ENCODE measurements around the gene KDM8. TPM values are rescaled to one million over a fixed set of nuclear protein-coding genes. Genes with fewer than 3 reads are reported as not detected.

KDM8 gene
- total RNA-seq, 1 donor from 2014 or later, result 4.6 TPM

DNA sequence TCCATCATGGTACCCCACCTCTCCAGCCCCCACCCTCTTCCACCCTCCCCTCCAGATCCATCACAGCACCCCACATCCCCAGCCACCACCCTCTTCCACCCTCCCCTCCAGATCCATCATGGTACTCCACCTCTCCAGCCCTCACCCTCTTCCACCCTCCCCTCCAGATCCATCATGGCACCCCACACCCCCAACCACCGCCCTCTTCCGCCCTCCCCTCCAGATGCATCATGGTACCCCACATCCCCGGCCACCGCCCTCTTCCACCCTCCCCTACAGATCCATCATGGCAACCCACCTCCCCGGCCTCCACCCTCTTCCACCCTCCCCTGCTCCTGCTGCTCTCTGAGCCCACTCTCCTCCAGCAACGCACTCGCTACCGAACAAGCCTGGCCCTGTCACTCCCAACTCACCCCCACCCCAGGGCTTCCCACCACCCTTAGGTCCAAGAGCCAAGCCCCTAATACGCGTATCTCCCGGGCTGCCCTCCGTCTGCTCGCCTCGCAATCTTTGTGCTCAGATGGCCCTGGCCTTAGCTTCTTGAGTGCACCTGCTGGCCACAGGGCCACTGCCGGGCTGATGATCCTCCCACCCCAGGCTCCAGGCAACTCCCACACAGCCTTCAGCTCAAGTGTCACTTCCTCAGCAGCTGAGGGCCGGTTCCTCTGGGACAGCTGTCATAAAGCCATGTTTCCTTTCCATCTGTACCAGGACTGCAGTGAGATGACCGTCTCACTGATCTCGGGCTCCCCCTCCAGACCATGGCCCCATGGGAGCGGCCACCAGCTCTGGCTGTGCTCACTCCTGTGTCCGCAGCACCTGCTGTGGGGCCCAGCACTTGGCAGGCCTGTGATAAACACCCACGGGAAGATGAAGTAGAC lies 25.5 kb downstream of the KDM8 start:
- no peak for DNase-seq (ENCODE audit: extremely low read depth, low read depth, low spot score)

DNA sequence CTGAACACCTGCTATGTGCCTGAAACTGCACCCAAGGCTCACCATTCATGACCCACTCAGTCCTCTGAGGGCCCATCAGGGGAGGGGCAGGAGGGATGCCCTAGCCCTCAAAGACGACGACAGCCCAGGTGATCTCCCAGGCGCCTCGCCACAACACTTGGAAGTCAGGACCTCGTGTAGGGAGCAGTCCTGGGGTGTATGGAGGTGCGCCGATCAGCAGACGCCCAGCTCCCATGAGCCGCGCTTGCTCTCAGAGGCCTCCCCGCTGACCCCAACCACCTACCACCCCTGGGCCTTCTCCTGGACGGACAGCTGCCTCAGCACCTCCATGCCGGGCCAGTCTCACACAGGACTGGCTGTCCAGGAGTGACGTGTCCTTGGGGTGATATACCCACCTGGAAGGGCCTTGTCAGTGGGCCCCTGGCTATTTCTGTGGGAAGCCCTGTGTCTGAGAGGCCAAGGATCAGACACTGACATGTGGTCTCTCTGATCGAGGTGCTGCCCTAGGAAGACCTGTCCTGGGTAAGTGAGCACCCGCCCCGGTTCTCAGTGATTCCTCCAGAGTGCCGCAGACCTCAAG lies 26.7 kb downstream of the KDM8 start:
- no peak for DNase-seq (ENCODE audit: extremely low read depth, low read depth, low spot score)

DNA sequence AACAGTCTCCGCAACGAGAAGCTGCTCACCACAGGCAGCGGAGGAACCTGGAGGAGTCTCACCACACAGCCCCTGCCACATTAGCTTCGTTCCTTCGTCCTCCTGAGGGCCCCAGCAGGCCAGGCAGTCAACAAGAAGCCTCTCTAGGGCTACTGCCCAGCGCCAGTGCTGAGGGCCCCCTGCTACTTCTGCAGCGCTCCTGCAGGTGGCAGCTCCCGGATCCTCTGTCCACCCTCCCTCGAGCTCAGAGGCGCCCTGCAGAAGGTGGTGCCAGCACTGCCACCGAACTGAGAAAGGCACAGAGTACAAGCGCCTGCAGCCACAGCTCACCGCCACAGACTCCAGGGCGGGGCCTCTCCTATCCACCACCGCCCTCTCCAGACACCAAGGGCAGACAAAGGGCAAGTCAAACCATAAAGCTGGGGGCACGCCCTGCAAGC lies 27.3 kb downstream of the KDM8 start:
- no peak for DNase-seq (ENCODE audit: extremely low read depth, low read depth, low spot score)

DNA sequence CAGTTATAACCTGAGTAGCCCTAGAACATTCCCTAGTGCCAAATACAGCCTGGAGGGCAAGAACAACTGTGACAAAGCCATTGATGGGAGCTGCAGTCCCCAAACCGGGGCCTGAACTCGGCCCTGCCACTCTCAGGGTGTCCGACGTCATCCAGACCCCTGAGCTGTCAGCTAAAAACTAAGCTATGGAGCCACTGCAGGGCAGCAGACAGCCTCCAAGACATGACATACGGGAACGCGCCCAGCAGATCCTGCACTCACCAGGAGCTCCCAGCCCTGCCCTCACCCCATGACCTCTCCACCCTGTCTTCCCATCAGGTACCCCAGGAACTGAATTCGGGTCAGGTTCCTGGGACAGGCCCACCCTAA lies 28.4 kb downstream of the KDM8 start:
- DNase-seq (ENCODE audit: extremely low read depth, low read depth, low spot score), result no peak

DNA sequence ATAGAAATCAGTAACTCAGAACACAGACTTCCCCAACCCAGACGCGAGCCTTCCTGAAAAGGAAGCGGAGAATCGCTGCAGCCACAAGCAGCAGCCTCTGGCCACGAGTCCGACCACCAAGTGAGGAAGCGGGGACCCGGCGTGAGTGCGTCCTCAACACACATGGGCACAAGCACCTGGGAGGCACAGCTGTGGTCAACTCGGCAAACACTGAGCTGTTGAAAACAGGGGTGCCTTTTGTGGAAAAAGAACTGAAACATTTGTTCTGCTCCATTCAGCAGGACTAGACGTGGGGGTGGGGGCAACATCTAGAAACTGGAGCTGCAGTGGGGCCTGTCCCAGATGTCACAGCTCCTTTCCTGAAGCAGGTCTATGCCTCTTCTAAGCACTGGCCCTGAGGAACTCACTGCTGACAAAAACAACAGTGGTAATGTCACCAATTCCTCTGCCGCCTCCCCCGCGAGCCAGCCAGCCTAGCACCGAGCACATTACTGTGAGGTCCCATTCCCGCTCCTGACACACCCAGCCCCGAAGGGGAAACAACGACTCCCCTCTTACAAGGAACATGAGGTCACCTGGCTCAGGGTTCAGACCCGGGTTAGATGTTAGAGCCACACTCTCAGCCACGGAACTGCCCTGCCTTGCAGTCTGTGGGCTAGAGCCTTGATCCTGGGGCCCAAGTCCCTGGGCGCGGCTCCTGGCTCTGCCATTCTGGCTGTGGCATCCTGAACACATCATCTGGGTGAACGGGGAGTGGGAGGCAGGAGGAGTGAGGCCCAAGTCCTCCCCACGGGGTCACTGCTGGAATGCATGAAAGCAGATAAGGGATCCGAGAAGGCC lies 29.0 kb downstream of the KDM8 start:
- no peak for DNase-seq (ENCODE audit: extremely low read depth, low read depth, low spot score)

DNA sequence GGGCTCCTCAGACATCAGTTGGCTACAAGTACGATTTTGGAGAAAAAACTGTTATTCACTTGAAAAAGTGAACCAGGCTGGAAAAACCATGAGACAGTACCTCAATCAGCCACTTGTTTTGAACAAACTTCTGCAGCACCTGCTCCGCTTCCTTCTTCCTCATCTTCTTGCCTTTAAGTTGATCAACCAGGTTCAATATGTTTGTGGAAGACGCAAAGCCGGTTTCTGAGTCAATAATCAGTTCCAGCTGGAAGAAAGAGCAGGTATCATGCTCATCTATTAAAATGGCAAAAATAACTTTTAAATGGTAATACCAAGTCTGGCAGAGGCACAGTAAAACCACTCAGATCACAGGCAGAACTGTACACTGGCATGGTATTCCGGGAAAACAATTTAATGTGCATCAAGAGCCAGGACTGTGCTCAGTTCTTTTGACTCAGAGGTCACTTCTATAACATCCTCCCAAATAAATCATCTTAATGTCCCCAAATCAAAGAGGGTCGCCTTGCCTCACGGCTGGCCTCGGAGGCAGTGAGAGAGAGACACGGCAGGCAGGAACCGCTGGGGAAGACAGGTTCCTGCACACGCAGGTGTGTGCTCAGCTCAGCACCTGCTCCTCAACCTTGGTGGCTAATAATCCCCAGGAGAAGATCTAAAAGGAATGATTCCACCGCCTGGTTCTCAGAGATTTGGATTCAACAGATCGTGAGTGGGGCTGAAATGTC lies 29.7 kb downstream of the KDM8 start:
- no peak for DNase-seq (ENCODE audit: extremely low read depth, low read depth, low spot score)

DNA sequence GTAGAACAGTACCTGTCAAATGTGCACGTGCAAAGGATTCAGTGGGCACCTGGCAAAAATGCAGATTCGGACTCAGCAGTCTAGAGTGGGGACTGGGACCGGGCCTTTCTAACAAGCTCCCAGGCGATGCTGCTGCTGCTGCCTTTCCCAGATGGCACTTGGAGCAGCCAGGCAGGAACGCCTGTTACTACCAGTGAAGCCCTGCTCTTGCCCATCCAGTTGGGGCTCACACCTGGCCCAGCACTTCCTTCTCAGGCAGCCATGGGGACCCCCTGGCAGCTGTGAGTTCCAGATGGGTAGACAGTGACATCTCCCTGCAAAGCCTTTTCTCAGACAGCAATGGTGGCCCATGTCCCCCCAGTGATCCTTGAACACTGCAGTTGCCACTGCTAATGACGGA lies 30.4 kb downstream of the KDM8 start:
- no peak for DNase-seq (ENCODE audit: extremely low read depth, low read depth, low spot score)

DNA sequence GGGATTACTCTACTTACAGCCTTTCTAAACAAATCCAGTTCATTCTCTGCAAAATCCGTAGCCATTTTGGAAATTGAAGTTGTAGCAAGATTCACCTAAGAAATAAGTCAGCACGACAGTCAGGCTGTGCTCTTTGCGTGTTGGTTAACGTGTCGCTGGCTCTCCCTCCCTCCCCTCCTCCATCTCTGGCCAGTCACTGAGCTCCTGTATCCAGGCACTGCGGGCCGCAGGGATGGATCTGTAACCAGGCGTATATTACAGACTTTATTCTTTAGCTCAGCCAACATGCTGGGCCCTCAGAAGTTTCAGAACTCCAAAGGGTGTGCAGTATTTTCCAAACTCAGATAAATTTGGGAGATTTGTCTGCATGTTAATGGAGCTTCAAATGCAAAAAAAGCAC lies 30.8 kb downstream of the KDM8 start:
- DNase-seq (ENCODE audit: extremely low read depth, low read depth, low spot score), result no peak

DNA sequence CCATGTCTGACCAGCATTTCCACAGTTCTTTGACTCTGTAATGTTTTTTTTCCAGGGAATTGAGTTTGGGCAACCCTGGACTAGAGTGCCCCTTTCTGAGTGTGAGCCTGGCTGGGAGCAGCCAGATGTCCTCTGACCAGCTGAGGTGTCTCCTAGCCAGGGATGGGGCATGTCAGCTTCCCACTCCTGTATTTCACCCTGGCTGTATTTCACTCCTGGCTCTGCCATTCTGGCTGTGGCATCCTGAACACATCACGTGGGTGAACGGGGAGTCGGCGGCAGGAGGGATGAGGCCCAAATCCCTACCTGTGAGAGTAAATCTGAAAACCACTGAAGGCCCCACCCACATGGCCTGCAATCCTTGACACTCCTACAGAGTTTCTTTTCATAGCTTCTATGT lies 31.3 kb downstream of the KDM8 start:
- DNase-seq (ENCODE audit: extremely low read depth, low read depth, low spot score), result no peak

DNA sequence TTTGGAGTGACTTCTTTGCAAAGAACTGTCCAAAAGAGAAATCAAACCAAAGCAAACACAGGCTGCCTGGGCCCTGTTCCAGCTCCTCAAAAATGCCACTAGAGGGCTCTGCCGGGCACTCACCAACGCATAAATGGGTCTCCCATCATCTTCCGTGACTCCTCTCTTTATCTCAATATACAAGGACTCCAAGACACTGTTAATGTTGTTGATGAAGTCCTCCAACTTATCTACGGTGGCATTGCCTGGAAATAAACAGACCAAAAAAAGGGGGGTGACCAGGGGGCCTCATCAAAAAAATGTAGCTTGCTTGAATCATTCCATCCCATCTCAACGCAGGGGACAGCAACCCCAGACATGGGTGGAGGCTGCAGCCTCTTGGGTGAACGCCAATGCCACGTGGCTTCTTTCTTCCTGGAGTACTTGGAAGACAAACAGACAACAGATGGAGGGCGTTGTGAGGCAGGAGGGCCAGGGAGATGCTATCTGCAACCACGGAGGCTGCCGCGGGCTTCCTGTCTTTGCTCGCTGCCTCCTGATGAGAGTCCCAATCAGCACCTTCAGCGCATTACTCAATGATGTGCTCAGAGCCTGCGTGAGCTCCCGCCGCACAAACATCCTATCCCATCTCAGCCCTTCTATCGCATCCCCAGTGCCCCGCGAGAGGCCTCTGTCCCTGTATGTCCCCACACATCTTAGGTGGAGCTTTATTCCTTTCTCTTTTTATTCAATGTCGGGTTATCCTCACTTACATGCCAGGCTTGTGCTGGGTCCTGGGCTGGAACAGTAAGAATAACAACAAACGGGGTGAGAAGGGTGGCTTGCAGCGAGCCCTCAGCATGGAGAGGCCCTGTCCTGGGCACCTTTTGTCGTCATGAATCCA lies 32.0 kb downstream of the KDM8 start:
- peak; percentile 91 for DNase-seq (ENCODE audit: extremely low read depth, low read depth, low spot score)

DNA sequence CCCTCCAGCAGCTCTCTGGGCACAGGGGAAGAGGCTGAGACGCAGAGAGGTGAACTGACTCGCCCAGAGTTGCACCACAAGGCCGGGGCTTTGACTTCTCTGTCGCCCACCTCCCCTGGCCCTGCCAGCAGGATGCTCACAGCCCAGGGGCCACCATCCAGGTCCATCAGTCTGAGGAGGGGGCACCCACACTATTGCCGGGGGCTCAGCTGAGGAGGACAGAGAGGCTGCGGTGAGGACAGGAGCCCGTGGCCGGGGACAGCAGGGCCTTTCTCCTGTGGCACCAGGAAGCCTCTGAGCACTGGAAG lies 32.6 kb downstream of the KDM8 start:
- DNase-seq (ENCODE audit: extremely low read depth, low read depth, low spot score), result no peak

DNA sequence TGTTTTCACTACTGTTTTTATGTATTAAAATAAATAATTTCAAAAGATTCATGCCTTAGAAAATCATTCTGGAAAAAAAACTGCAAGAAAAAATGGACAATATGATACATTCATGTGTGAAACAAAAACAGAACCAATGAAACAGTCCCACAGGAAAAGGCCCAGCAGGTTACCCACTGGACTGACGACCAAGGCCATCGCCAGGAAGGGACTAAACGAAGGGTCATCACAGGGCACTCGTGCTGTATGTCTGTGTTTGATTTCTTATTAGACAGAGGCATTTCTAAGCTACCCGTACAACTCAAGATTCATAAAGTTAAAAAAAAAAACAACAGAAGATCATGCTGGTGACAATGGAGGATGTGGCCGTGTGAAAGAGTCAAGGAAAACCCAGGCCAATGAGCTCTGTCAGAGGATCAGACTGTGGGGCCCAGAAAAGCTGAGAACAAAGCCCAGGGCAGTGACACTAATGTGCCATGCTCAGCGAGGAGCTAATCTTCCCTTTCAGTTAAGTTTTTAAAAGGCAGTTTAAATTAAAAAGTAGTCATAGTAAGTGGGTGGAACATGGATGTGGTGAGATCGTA lies 33.4 kb downstream of the KDM8 start:
- no peak for DNase-seq (ENCODE audit: extremely low read depth, low read depth, low spot score)

DNA sequence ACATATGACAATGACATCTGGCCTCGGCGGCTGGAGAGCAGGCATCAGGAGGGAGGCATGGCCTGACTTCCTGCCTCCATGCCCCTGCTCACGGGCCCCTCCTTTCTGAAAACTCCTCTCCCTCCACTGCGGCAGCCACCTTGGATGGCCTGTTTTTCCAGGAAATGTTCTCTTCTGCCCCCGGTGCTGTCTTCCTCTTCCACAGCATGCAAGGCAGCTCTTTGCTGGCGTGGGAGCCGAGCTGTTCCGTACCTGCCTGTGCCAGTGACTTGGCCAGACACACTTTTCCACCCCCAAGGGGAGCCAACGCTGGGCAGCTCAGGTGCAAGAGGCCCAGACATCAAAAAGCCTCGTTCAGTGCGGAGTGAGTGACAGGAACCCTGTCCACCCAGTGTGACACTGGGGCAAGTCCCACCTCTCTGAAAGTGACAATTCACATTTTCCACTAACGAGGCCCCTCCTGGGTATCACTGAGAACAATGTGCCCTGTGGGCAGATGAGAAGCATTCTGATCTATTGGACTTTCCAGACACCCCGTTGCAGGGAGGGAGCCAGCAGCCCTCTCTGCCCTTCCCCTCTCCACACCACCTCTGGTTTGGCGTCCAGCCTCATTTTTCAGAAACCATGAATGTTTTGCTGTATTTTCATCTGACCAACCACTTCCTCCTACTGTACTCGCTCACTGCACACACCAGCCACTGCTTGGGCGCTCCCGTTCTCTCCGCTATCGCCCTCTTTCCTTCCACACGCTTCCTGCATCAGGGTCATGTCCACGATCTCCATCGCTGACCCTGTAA lies 34.1 kb downstream of the KDM8 start:
- DNase-seq (ENCODE audit: extremely low read depth, low read depth, low spot score), result no peak

DNA sequence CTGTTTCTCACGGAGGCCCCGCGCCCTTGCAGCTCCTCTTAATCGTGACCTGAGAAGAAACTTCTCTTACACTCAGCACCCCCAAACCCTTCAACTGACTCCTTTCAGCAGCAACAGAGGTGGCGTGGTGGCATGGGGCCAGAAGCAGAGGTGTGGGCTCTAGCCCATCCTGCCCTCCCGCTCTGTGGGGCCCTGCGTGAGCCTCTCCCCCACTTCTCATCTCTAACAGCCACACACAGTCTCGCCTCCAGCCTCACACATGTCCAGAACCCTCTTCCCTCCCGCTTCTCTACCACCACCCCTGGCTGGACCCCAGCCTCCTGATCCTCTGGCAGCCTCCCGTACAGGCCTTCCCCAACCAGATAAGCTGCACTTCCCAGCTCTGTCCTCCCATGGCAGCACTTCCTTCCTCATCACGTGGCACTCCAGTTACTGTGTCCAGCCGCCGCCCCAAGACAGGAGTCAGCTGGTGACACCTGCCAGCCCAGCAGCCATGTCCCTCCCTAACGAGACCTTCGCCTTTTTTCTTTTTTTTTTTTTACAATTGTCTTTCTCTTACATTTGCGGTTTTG lies 34.8 kb downstream of the KDM8 start:
- DNase-seq (ENCODE audit: extremely low read depth, low read depth, low spot score), result no peak

DNA sequence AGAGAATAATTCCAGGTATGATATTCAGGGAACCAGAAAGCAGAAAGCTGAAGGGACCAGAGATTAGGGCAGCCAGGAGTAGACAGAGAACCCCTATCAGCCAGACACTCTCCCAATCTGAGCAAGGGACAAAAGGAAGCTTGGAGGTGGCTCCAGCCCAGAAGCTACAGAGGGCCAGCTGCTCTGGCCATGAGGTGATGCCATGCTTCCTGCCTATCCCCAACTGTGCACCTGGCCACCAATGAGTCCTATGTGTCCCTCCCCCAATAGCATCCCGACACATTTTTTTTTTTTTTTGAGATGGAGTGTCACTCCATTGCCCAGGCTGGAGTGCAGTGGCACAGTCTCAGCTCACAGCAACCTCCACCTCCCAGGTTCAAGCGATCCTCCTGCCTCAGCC lies 35.3 kb downstream of the KDM8 start:
- DNase-seq (ENCODE audit: extremely low read depth, low read depth, low spot score), result no peak

DNA sequence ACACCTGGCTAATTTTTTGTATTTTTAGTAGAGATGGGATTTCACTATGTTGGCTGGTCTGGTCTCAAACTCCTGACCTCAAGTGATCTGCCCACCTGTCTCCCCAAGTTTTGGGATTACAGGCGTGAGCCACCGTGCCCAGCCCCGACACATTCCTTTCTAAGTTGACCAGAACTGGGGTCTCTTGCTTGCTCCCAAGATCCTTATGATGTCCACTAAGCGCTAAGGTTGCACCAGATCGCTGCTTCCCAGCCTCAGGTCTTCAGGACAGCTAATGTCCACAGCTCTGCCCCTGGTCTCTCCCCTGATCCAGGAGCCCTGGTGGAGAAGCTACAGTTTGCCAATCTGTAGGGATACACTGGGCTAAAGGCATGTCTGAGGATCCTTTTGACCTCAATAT lies 35.7 kb downstream of the KDM8 start:
- no peak for DNase-seq (ENCODE audit: extremely low read depth, low read depth, low spot score)

DNA sequence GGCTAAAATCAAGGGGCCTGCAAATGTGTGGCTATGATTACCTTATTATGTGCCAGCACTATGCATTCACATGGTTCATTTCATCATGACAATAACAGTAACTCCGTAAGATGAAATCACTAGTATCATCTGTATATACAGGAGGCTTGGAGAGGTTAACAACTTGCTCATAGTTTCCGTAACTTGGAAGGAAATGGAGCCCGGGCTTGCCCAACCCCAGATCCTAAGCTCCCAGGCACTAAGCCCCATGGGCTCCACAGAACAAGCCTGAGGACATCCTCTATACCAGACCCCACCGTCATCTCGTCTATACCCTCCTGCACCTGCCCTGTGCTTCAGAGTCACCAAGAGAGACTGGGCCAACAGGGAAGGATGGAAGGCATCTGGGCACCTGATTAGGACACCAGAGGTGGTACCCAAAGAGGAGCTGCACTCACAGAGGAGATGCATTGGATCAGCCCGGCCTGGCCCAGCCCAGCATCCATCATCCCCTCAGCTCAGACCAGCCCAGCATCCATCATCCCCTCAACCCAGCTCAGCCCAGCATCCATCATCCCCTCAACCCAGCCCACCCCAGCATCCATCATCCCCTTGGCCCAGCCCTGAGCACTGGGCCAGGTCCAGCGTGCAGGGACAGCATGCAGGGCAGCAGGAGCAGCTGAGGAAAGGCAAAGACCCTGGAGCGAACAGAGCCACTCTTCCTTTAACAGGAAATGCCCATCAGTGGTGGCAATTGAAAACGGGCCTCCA lies 36.8 kb downstream of the KDM8 start:
- DNase-seq (ENCODE audit: extremely low read depth, low read depth, low spot score), result no peak

DNA sequence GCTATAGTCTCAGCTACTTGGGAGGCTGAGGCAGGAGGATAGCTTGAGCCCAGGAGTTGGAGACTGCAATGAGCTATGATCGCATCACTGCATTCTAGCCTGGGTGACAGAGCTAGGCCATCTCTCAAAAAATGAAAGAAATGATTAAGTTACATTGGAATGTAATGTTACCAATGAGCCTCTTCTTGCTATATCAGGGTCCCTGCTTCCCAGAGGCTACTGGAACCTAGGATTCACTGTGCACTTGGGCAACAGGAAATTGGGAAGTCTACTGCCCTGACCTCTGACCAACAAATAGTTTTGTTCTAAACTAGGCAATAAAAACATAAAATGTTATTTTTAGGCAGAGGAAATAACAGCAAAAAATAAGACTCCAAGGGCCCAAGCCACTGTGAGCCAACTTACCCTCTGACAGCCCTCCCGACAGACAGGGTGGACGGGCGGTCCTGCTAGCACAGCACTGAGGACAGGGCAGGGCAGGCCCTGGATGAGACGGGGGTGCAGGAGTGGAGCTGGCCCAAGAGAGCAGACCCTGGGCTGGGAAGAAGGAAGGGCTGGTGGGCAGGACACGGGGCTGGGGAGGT lies 37.7 kb downstream of the KDM8 start:
- no peak for DNase-seq (ENCODE audit: extremely low read depth, low read depth, low spot score)

Measured in glomerular endothelial cell (primary cell).